AG04449 (cell line): ENCODE measurements around the gene ANKS1B.

Source experiments
- CTCF ChIA-PET: fragments of 350-600 bp; formaldehyde crosslinking; extraction: SDS; loops from one replicate; lab custom pipeline; 2021; ENCODE audit warnings: antibody characterized with exemption; lab: Yijun Ruan, JAX
- POLR2A ChIA-PET: fragments of 400-600, 350-600 bp; formaldehyde crosslinking; extraction: SDS; loops from one replicate; lab custom pipeline; 2020; ENCODE audit warnings: antibody characterized with exemption, inconsistent platforms; lab: Yijun Ruan, JAX
- DNase-seq: peaks from one replicate; pipeline ENCODE4 v3.0.0-alpha.2; 2010; ENCODE audit warnings: low read depth, low spot score
- H3K4me3 ChIP-seq: 2 replicates; pipeline ENCODE4 v1.5.1; 2011; ENCODE audit warnings: low read depth, mild to moderate bottlenecking, control low read depth, low read length
- TF ChIP-seq, protein P1 (sequence below): IDR thresholded peaks from one replicate; pipeline ENCODE4 v1.5.1; 2011; ENCODE audit warnings: mild to moderate bottlenecking, moderate library complexity, low read length, control low read depth, inconsistent platforms; ENCODE audit not compliant: insufficient read depth; ENCODE audit errors: missing control alignments

ANKS1B gene

DNA sequence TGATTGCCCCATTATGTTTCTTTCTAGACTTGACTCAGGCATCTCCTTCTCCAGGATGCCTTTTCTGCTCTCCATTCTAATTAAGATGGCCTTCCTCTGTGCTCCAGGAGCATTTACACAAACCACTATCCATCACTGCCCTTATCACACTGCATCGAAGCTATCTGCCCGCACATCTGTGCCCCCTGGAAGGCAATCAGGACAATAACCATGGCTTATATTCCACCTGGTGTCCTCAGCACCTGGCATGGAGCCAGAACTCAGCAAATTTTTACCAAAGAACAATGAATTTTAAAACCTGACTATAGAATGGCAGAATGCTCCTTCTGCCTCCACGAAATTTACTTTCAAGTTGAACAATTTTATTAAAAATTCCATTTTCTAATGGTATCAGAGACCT lies 873.9 kb downstream of the ANKS1B start:
- POLR2A ChIA-PET, result no interaction called here
- TF ChIP-seq, protein P1, sequence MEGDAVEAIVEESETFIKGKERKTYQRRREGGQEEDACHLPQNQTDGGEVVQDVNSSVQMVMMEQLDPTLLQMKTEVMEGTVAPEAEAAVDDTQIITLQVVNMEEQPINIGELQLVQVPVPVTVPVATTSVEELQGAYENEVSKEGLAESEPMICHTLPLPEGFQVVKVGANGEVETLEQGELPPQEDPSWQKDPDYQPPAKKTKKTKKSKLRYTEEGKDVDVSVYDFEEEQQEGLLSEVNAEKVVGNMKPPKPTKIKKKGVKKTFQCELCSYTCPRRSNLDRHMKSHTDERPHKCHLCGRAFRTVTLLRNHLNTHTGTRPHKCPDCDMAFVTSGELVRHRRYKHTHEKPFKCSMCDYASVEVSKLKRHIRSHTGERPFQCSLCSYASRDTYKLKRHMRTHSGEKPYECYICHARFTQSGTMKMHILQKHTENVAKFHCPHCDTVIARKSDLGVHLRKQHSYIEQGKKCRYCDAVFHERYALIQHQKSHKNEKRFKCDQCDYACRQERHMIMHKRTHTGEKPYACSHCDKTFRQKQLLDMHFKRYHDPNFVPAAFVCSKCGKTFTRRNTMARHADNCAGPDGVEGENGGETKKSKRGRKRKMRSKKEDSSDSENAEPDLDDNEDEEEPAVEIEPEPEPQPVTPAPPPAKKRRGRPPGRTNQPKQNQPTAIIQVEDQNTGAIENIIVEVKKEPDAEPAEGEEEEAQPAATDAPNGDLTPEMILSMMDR, result no peak
- CTCF ChIA-PET, result no interaction called here
- H3K4me3 ChIP-seq, result no peak overlapping the region
- no peak for DNase-seq

DNA sequence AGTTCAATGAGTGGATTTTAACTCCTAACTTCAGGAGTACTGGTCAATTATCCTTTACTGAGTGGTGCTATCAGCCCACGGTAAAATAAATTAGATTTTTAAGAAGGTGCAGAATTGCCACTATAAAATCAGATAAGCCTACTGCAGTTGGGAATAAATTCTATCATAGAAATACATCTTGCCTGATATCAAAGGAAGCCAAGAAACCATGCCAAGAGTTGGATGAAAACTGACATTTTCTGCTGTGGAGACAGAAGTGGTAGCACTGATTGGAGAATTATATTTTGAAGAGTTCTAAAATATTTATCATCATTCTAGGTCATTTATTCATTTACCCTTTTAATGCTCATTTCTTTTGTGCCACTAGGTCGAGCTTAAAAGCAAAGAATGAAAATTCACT lies 874.5 kb downstream of the ANKS1B start:
- no peak for DNase-seq
- POLR2A ChIA-PET, result no interaction called here
- TF ChIP-seq, protein P1, result no peak
- H3K4me3 ChIP-seq, result no peak overlapping the region
- CTCF ChIA-PET, result no interaction called here

DNA sequence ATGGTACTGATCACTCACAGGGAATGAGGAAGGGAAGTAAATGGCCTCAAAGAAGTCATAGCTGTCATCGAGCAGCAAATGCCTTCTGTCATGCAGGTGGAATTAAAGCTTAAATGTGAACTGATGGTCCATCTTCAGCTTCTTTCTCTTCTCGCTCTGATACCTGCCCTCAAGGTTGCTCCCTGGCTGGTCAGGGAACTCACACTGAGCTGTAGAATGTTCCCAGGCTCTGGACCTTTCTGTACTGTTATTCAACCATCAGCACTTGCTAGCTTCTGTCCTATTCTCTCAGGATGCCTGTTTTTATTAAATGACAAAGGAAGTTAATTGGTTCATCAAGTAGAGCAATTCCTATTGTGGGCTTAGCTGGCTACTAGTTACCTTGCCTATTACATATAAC lies 875.8 kb downstream of the ANKS1B start:
- CTCF ChIA-PET, result no interaction called here
- DNase-seq, result no peak
- POLR2A ChIA-PET, result no interaction called here
- TF ChIP-seq, protein P1, result no peak
- H3K4me3 ChIP-seq, result no peak overlapping the region

DNA sequence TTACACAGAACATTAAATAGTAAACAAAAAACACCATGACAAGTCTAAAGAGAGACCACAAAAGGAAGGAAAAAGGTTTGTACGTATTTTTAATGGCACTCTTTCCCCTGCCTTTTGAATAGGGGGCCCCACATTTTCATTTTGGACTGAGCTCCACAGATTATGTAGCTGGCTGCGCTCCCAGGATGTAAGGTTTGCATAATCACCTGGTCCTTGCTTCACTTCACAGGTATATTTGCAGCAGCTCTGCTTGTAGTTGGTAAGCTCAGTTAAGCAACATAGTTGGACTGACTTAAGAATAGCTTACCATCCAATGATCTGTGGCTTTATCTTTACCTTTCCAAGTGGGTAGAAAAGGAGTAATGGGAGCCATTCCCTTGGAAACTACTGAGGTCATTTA lies 885.0 kb downstream of the ANKS1B start:
- POLR2A ChIA-PET, result no interaction called here
- TF ChIP-seq, protein P1, result no peak
- CTCF ChIA-PET, result no interaction called here
- DNase-seq, result no peak
- H3K4me3 ChIP-seq, result no peak overlapping the region

DNA sequence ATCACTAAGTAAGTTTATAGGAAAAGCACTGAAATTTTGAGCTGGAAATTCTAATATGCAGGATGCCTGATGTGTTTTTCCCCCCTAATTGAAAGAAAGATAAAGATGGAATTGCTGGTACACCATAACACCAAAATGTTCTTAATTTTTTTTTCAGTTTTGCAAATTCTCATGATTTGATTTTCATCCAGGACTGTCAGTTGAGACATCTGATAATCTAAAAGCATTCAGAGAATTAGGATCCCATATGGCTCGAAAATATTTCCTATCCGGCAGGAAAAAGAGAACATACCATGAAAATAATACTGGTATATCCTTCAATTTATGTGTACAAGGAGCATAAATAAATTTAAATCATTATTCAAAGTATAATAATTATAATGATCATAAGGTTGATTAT lies 887.6 kb downstream of the ANKS1B start:
- H3K4me3 ChIP-seq, result no peak overlapping the region
- ChIA-PET POLR2A (no interaction called here), CTCF (no interaction called here)
- DNase-seq, result no peak
- TF ChIP-seq, protein P1, result no peak

DNA sequence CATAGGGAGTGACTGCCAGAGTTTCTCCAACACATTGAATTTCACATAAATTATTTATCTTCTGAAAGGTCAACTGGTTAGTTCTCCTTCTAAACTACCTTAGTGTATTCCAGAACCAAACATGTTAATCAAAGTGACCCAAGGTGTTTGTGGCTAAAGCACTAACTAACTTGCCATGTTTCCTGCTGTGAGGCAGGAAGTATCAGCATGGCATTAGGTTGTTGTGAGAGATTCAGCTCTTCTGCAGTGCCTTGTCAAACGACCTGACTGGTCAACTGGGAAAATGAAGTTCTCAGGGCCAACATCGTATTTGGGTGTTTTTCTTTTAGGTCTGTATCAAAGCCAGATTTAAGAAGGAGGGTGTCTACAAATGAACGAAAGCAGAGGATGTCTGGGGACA lies 891.6 kb downstream of the ANKS1B start:
- TF ChIP-seq, protein P1, result no peak
- CTCF ChIA-PET, result no interaction called here
- POLR2A ChIA-PET, result no interaction called here
- DNase-seq, result no peak
- no peak overlapping the region for H3K4me3 ChIP-seq
